Heart right ventricle (tissue), 16 donors: Measurements from ENCODE around the gene PCCA. TPM values are rescaled to one million over a fixed set of nuclear protein-coding genes. Genes with fewer than 3 reads are reported as not detected.

Source experiments
- ATAC-seq, 8 donors: fragments of 200-7000 bp; cut with Tn5 transposase; one replicate each; pipeline ENCODE4 v1.9.1; 2020; ENCODE audit warnings: mild to moderate bottlenecking in 8 of 8, moderate library complexity in 8 of 8, moderate number of reproducible peaks in 1 of 8
- DNase-seq, 2 donors: peaks; one replicate each; pipeline ENCODE4 v3.0.0-alpha.2; 2020
- H3K27ac ChIP-seq, 10 donors: fragments of 200-600 bp; sonication (generic) in 2 of 10; one replicate each; pipeline versions ENCODE4 v1.5.0 to v1.8.0; 2020 to 2022; ENCODE audit warnings: mild to moderate bottlenecking in 3 of 10
- H3K27me3 ChIP-seq, 7 donors: fragments of 200-600 bp; one replicate each; pipeline ENCODE4 v1.8.0; 2021 to 2022; ENCODE audit warnings: mild to moderate bottlenecking in 2 of 7
- H3K36me3 ChIP-seq, 9 donors: fragments of 200-600 bp; sonication (generic) in 1 of 9; one replicate each; pipeline versions ENCODE4 v1.5.0 to v1.8.0; 2020 to 2022; ENCODE audit warnings: mild to moderate bottlenecking in 2 of 9
- H3K4me1 ChIP-seq, 9 donors: fragments of 200-600 bp; sonication (generic) in 1 of 9; one replicate each; pipeline versions ENCODE4 v1.5.0 to v1.8.0; 2020 to 2022; ENCODE audit warnings: mild to moderate bottlenecking in 4 of 9
- H3K4me3 ChIP-seq, 10 donors: fragments of 200-600 bp; sonication (generic) in 2 of 10; one replicate each; pipeline versions ENCODE4 v1.5.0 to v1.8.0; 2020 to 2022; ENCODE audit warnings: mild to moderate bottlenecking in 7 of 10, moderate library complexity in 2 of 10
- H3K9me3 ChIP-seq, 11 donors: fragments of 200-600 bp in 10 of 11; sonication (generic) in 2 of 11; one replicate each; pipeline versions ENCODE4 v1.5.0 to v1.8.0; 2013 to 2022; ENCODE audit warnings: mild to moderate bottlenecking in 2 of 11, control low read depth in 1 of 11, moderate library complexity in 1 of 11
- WGBS, 2 donors: extraction: QIAGEN DNeasy Blood & Tissue Kit; methylation state at CpG; one replicate each; pipeline ENCODE4 v1.1.7; 2013; ENCODE audit warnings: inconsistent platforms in 1 of 2; 5-methylcytosine and 5-hydroxymethylcytosine counted together
- intact Hi-C, 10 donors: fragments of 100-400 bp; cut with DNase I; formaldehyde crosslinking; loops; one replicate each; pipeline versions ENCODE4 v1.11.1 to v1.14.2; 2022
- polyA plus RNA-seq, 2 donors: library from polyadenylated mRNA; stranded (reverse); fragments of 200-250 nt; gene quantifications; one replicate each; pipeline ENCODE4 v1.2.3, GENCODE V29; 2013
- total RNA-seq, 10 donors: library from RNA; stranded (reverse); fragmentation: NEBNext Ultra II Directional in 3 of 10; extraction: Animal tissue kit (Norgen Biotek cat#: 25700) in 3 of 10; gene quantifications; one replicate each; pipeline versions ENCODE4 v1.2.1 to v1.2.4, GENCODE V29; 2021 to 2023
- TF ChIP-seq, protein P1 (sequence below), 9 donors: fragments of 200-600 bp; sonication (generic) in 2 of 9; IDR thresholded peaks; one replicate each; pipeline versions ENCODE4 v1.5.0 to v1.8.0; 2021 to 2022; ENCODE audit warnings: antibody characterized with exemption in 9 of 9, mild to moderate bottlenecking in 5 of 9, moderate library complexity in 1 of 9
- donor health status: Arrhythmogenic right ventricular cardiomyopathy.
- donor health status: ischemic (EF 13 %, LVEDD 7.1; RV severe dilation, severe dysfunction).
- donor health status: healthy with polysubstance abuse.
- donor health status: DM: no; HTN: yes; CAD: no.
- donor health status: DM: no; HTN: no; CAD: no.
- donor health status: ischemic (EF 25% LVEDD 6.9; RV normal size, moderate dysfunction).
- donor health status: ischemic (EF 25% LVEDD 5.7; RV mildly dilated, moderate dysfunction).
- donor health status: healthy.
- donor health status: DM: yes; HTN: yes; CAD: no.
- donor health status: Ischemic cardiomyopathy.
- donor health status: ischemic (EF 35%, LVEDD 5.7; RV mildly dilated, moderate dysfunction).
- donor health status: nonischemic (EF 11% LVEDD 7.7; RV severe dilation, severe dysfunction).
- donor health status: DM: yes; HTN: yes; CAD: no.
- donor health status: PGD.
- donor health status: ischemic (EF 29% LVEDD 5.4; RV normal size, mild dysfunction).
- donor health status: nonischemic (EF 23%, LVEDD 6.1; RV moderate dilation, normal function).

PCCA gene
- total and polyA plus RNA-seq, 12 donors, result 21.2 to 71.9 (median 60.7) TPM

DNA sequence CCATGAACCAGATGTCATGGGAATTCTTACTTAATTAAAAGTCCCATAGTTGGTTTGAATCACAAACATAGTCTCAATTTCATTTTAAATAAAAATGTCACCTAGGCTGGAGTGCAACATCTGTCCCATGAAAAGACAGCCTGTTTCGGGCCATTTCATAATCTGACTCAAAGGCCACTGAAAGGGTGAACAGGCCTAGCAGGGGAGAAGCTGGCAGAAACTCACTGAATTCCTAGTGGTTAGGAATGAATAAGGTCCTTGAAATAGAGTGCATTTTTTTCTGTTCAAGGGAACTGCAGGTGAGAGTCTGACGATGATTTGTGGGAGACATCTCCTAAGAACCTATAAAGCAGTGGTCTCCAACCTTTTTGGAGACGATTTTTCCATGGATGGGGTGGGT, 44.0 kb upstream of the PCCA start:
- Histone ChIP-seq H3K36me3 (no peaks in the 10 kb centered on the region), H3K4me1 (no peaks in the 10 kb centered on the region), H3K27ac (no peak overlapping the region), H3K27me3 (peaks cover 0 to 4% (median 3%) of the 10 kb centered on the region in 7 donors), H3K4me3 (no peak overlapping the region), H3K9me3 (no peaks in the 10 kb centered on the region)
- DNase-seq (no peak), ATAC-seq (no peak)
- TF ChIP-seq, protein P1, sequence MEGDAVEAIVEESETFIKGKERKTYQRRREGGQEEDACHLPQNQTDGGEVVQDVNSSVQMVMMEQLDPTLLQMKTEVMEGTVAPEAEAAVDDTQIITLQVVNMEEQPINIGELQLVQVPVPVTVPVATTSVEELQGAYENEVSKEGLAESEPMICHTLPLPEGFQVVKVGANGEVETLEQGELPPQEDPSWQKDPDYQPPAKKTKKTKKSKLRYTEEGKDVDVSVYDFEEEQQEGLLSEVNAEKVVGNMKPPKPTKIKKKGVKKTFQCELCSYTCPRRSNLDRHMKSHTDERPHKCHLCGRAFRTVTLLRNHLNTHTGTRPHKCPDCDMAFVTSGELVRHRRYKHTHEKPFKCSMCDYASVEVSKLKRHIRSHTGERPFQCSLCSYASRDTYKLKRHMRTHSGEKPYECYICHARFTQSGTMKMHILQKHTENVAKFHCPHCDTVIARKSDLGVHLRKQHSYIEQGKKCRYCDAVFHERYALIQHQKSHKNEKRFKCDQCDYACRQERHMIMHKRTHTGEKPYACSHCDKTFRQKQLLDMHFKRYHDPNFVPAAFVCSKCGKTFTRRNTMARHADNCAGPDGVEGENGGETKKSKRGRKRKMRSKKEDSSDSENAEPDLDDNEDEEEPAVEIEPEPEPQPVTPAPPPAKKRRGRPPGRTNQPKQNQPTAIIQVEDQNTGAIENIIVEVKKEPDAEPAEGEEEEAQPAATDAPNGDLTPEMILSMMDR (IDR thresholded peaks at IDR 0.05), result no peak
- intact Hi-C loops, result loop anchor here in 1 of 10 donors (10.0 kb wide), 1 partner anchor 190 kb away; no protein-coding TSS in a partner anchor
- 86 to 87% methylated on average over 3 of the region's 3 CpGs for WGBS, 2 donors

DNA sequence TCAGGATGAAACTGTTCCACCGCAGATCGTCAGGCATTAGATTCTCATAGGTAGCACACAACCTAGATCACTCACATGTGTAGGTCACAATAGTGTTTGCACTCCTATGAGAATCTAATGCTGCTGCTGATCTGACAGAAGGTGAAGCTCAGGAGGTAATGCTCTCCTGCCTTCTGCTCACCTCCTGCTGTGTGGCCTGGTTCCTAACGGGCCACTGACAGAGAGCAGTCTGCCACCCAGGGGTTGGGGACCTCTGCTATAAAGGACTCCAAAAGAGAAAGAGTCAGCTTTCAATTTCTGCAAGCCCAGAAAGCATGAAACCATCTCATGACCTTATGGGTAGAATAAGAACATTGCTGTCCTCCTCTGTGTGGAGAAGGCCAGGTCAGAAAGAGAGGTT, 43.5 kb upstream of the PCCA start:
- intact Hi-C loops, result loop anchor here in 1 of 10 donors (10.0 kb wide), 1 partner anchor 189 kb away; no protein-coding TSS in a partner anchor
- Histone ChIP-seq H3K9me3 (no peaks in the 10 kb centered on the region), H3K4me3 (no peak overlapping the region), H3K36me3 (no peaks in the 10 kb centered on the region), H3K27ac (no peak overlapping the region), H3K27me3 (peaks cover 0 to 8% (median 0%) of the 10 kb centered on the region in 7 donors), H3K4me1 (no peaks in the 10 kb centered on the region)
- ATAC-seq (no peak), DNase-seq (no peak)
- TF ChIP-seq, protein P1 (IDR thresholded peaks at IDR 0.05), result no peak
- 85 to 86% methylated on average over 3 of the region's 3 CpGs for WGBS, 2 donors

DNA sequence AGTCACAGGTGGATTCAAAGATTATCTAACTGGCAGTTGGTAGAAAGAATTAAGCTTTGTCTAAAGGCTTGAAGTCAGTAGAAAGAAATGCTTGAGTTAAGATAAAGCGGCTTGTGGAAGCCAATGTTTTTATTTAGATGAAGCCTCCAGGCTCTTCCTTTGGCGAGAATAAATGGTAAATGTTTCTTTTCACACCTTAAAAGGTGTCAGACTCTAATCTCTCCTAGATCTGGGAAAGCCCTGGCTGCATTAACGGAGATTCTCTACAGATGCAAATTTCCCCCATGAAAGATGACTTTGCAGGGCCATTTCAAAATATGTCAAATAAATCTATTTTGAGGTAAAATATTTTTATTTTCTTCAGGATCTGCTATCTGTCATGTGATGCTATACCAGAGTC, 37.8 kb upstream of the PCCA start:
- TF ChIP-seq, protein P1 (IDR thresholded peaks at IDR 0.05), result no peak
- DNase-seq (no peak), ATAC-seq (no peak)
- no peaks in the 10 kb centered on the region for H3K4me1 ChIP-seq
- no peak overlapping the region for H3K27ac ChIP-seq
- H3K4me3 ChIP-seq, result no peak overlapping the region
- H3K36me3 ChIP-seq, result no peaks in the 10 kb centered on the region
- peaks cover 0 to 8% (median 0%) of the 10 kb centered on the region in 7 donors for H3K27me3 ChIP-seq
- H3K9me3 ChIP-seq, result no peaks in the 10 kb centered on the region
- WGBS, 2 donors, result 57 to 59% methylated on average over 3 of the region's 3 CpGs
- intact Hi-C loops, result no loop called here

DNA sequence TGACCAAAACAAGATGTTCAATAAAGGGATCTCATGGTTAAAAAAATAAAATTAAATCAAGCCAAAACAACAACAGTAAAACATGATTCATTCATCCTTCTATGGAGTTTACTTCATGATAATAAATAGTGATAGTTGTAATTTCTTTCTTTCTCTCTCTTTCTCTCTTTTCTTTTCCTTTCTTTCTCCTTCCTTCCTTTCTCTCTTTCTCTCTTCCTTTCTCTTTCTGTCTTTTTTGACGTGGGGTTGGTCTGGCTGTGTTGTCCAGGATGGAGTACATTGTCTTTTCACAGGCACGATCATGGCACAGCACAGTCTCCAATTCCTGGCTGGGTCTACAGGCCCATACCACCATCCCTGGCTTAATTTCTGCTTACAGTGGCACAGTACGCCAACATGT, 29.1 kb upstream of the PCCA start:
- DNase-seq (no peak), ATAC-seq (no peak)
- TF ChIP-seq, protein P1 (IDR thresholded peaks at IDR 0.05), result no peak
- intact Hi-C loops, result no loop called here
- Histone ChIP-seq H3K27ac (no peak overlapping the region), H3K4me3 (no peak overlapping the region), H3K36me3 (no peaks in the 10 kb centered on the region), H3K27me3 (peaks cover 0 to 9% (median 0%) of the 10 kb centered on the region in 7 donors), H3K4me1 (no peaks in the 10 kb centered on the region), H3K9me3 (peaks cover 0 to 9% (median 0%) of the 10 kb centered on the region in 11 donors)
- WGBS, 2 donors, result 90 to 93% methylated on average over 3 of the region's 3 CpGs
